Endothelial cell of umbilical vein (primary cell): ENCODE results near the gene APOBEC2. TPM values are rescaled to one million over a fixed set of nuclear protein-coding genes. Genes with fewer than 3 reads are reported as not detected.
"Not testable (repeated sequence)": the region's sequence is repeated elsewhere in the genome, so short reads cannot be mapped to it uniquely, and the experiment has no call there.

Experiments
- BruUV-seq: library from RNA; stranded (reverse); fragments of 400-500 nt; replicated peaks from 2 replicates; lab custom pipeline; 2021; lab: Mats Ljungman, UMichigan
- CTCF ChIA-PET: fragments of 300-600, 350-600 bp; sonication (Branson Sonifier 250); formaldehyde crosslinking; loops from one replicate; lab custom pipeline; 2021; ENCODE audit warnings: antibody characterized with exemption, inconsistent platforms; lab: Charles Lee
- POLR2A ChIA-PET: fragments of 300-600, 350-600 bp; sonication (Branson Sonifier 250); formaldehyde crosslinking; loops from one replicate; lab custom pipeline; 2021; ENCODE audit warnings: antibody characterized with exemption, inconsistent platforms; lab: Charles Lee
- DNase-seq: peaks from one replicate; pipeline ENCODE4 v3.0.0-alpha.2; 2011; ENCODE audit warnings: low read depth, low spot score
- FAIRE-seq: peaks from 2 replicates; lab custom pipeline; 2011; peaks lifted over from hg19 to GRCh38; lab: Jason Lieb, UNC
- H2AFZ ChIP-seq: 2 replicates; pipeline ENCODE4 v1.6.0; 2012; ENCODE audit warnings: low read depth, low read length, control low read depth, inconsistent platforms
- H3K27ac ChIP-seq: 2 replicates; pipeline ENCODE4 v1.5.1; 2011; ENCODE audit warnings: low read depth, mild to moderate bottlenecking, control low read depth, low read length, moderate library complexity; ENCODE audit not compliant: insufficient read depth
- H3K27me3 ChIP-seq, 2 experiments: 2 replicates each; pipeline versions ENCODE4 v1.6.0 to v1.6.1; 2011; ENCODE audit warnings: low read length in 2 of 2, mixed read lengths in 1 of 2; ENCODE audit not compliant: control insufficient read depth in 2 of 2, insufficient read depth in 2 of 2
- H3K36me3 ChIP-seq, 2 experiments: 2 replicates in 1 of 2; 3 replicates in 1 of 2; pipeline ENCODE4 v1.5.1; 2011; ENCODE audit warnings: low read length in 2 of 2, mild to moderate bottlenecking in 1 of 2, moderate library complexity in 1 of 2; ENCODE audit not compliant: control insufficient read depth in 2 of 2, insufficient read depth in 2 of 2; ENCODE audit errors: extremely low read depth in 1 of 2
- H3K4me1 ChIP-seq: 3 replicates; pipeline ENCODE4 v1.5.1; 2011; ENCODE audit warnings: mild to moderate bottlenecking, low read length; ENCODE audit not compliant: control insufficient read depth, insufficient read depth; ENCODE audit errors: extremely low read depth
- H3K4me2 ChIP-seq: 2 replicates; pipeline ENCODE4 v1.6.1; 2011; ENCODE audit warnings: low read length, control low read depth, mixed read lengths; ENCODE audit not compliant: insufficient read depth
- H3K4me3 ChIP-seq, 3 experiments: fragments of 200-600 bp in 1 of 3; sonication (generic), shearing (Covaris generic) in 1 of 3; replicated peaks in 1 of 3; 2 replicates each; pipeline ENCODE4 v1.5.1; 2011 to 2016; ENCODE audit warnings: control low read depth in 3 of 3, low read length in 3 of 3, mild to moderate bottlenecking in 2 of 3, inconsistent platforms in 1 of 3, low read depth in 1 of 3, moderate library complexity in 1 of 3; ENCODE audit not compliant: insufficient read depth in 1 of 3
- H3K79me2 ChIP-seq: 2 replicates; pipeline ENCODE4 v1.6.0; 2012; ENCODE audit warnings: low read length, inconsistent platforms; ENCODE audit not compliant: control insufficient read depth, insufficient read depth
- H3K9ac ChIP-seq: replicated peaks from 2 replicates; pipeline ENCODE3; 2011; ENCODE audit warnings: low read length, control low read depth; ENCODE audit not compliant: insufficient read depth; ENCODE audit errors: extremely low read depth
- H3K9me1 ChIP-seq: replicated peaks from 3 replicates; pipeline ENCODE4 v1.6.0; 2011; ENCODE audit warnings: mild to moderate bottlenecking, low read length; ENCODE audit not compliant: control insufficient read depth, insufficient read depth; ENCODE audit errors: extremely low read depth
- H3K9me3 ChIP-seq: replicated peaks from 2 replicates; pipeline ENCODE4 v1.5.1; 2012; ENCODE audit warnings: low read length, inconsistent platforms; ENCODE audit not compliant: control insufficient read depth, insufficient read depth
- H4K20me1 ChIP-seq: replicated peaks from 2 replicates; pipeline ENCODE3; 2011; ENCODE audit warnings: mild to moderate bottlenecking, low read length; ENCODE audit not compliant: control insufficient read depth, insufficient read depth; ENCODE audit errors: extremely low read depth
- CTCF ChIP-seq, 2 donors: IDR thresholded peaks; 1 replicate in 1 of 2; 2 replicates in 1 of 2; pipeline ENCODE4 v1.5.1; 2011; ENCODE audit warnings: low read length in 2 of 2, mild to moderate bottlenecking in 2 of 2, moderate library complexity in 2 of 2, control low read depth in 1 of 2, inconsistent platforms in 1 of 2, low read depth in 1 of 2; ENCODE audit not compliant: insufficient read depth in 1 of 2; ENCODE audit errors: extremely low read depth in 1 of 2
- dilution Hi-C: fragments of 300-500 bp; cut with MboI; formaldehyde crosslinking; loops from one replicate; pipeline ENCODE4 v1.15.0; 2019; ENCODE audit warnings: low sequenced_read_pairs; ENCODE audit not compliant: extremely low pct_ligation_motif_present
- intact Hi-C: fragments of 100-400 bp; cut with micrococcal nuclease; formaldehyde crosslinking; loops from one replicate; pipeline ENCODE4 v1.10.0; 2022
- polyA plus RNA-seq, 4 experiments: library from polyadenylated mRNA; depleted of rRNA in 3 of 4; stranded (reverse) in 3 of 4; unstranded in 1 of 4; fragments of >200 nt; gene quantifications; 2 replicates each; pipeline versions ENCODE4 v1.2.1 to v1.2.3, GENCODE V29; 2011 to 2012; ENCODE audit warnings: missing spikeins in 1 of 4
- total RNA-seq: library from RNA; stranded (reverse); gene quantifications from 2 replicates; pipeline ENCODE4 v1.2.3, GENCODE V29; 2021

The APOBEC2 gene
- total and polyA plus RNA-seq, 2 donors (not counting 3 experiments of a cell fraction or from before 2014, with no cell fraction given), result not detected

- H3K79me2 ChIP-seq, H3K9ac ChIP-seq, H3K4me3 ChIP-seq, POLR2A ChIA-PET, H3K4me2 ChIP-seq, H2AFZ ChIP-seq, H3K9me1 ChIP-seq, dilution Hi-C loops, H3K4me1 ChIP-seq, CTCF ChIA-PET, H3K36me3 ChIP-seq, H3K9me3 ChIP-seq, H4K20me1 ChIP-seq, H3K27ac ChIP-seq, BruUV-seq: not testable (repeated sequence)
- peak; percentile 85 for FAIRE-seq
- peak; percentile 70 for DNase-seq
- TF ChIP-seq CTCF (IDR thresholded peaks at IDR 0.05; ENCODE audit: extremely low read depth in 1 of 2, insufficient read depth in 1 of 2, low read depth in 1 of 2, low read length in 2 of 2), result peak; percentile 48 to 55
- H3K27me3 ChIP-seq, result peaks cover 8 to 17% of the 10 kb centered on the region in 2 experiments
- intact Hi-C loops, result loop anchor here (1.0 kb wide), 3 partner anchors 22 to 111 kb away; no protein-coding TSS in a partner anchor
These were observed 46.8 kb upstream of the APOBEC2 start for GRCh38 chr6:41006217-41006616.

GRCh38 chr6:41006980-41007379, 46.0 kb upstream of the APOBEC2 start:
- dilution Hi-C loops, H4K20me1 ChIP-seq, H3K79me2 ChIP-seq, H3K4me2 ChIP-seq, POLR2A ChIA-PET, DNase-seq, H3K27ac ChIP-seq, H2AFZ ChIP-seq, H3K4me1 ChIP-seq, H3K9me3 ChIP-seq, H3K9ac ChIP-seq, H3K9me1 ChIP-seq, H3K4me3 ChIP-seq, CTCF ChIA-PET, H3K36me3 ChIP-seq, BruUV-seq, FAIRE-seq: not testable (repeated sequence)
- peaks cover 8 to 19% of the 10 kb centered on the region in 2 experiments for H3K27me3 ChIP-seq
- intact Hi-C loops, result loop anchor here (1.0 kb wide), 3 partner anchors 21 to 112 kb away; no protein-coding TSS in a partner anchor
